ENCODE data around the gene CRACR2A. TPM values are rescaled to one million over a fixed set of nuclear protein-coding genes. Genes with fewer than 3 reads are reported as not detected.

The CRACR2A gene
- total RNA-seq, 1 donor from 2014 or later = 2.7 TPM

GRCh38 chr12:3741882-3742672, 10.8 kb downstream of the CRACR2A start:
- no peak overlapping the region for H3K4me3 Mint-ChIP-seq
- no peaks in the 10 kb centered on the region for H3K36me3 Mint-ChIP-seq (ENCODE audit: low read depth)
- no peaks in the 10 kb centered on the region for H3K27me3 Mint-ChIP-seq (ENCODE audit: low read depth)
- no peaks in the 10 kb centered on the region for H3K4me1 Mint-ChIP-seq
- no peak overlapping the region for H3K27ac Mint-ChIP-seq (ENCODE audit: unreplicated experiment)
- H3K9me3 Mint-ChIP-seq = no peaks in the 10 kb centered on the region
- no peak for DNase-seq (ENCODE audit: low read depth, low spot score)
- no peak for TF ChIP-seq CTCF (conservative IDR thresholded peaks at IDR 0.05)

GRCh38 chr12:3740480-3741231, 12.3 kb downstream of the CRACR2A start:
- no peak for TF ChIP-seq CTCF (conservative IDR thresholded peaks at IDR 0.05)
- Mint-ChIP-seq H3K27ac (ENCODE audit: unreplicated experiment) (no peak overlapping the region), H3K4me3 (no peak overlapping the region), H3K4me1 (no peaks in the 10 kb centered on the region), H3K36me3 (ENCODE audit: low read depth) (no peaks in the 10 kb centered on the region), H3K27me3 (ENCODE audit: low read depth) (no peaks in the 10 kb centered on the region), H3K9me3 (no peaks in the 10 kb centered on the region)
- no peak for DNase-seq (ENCODE audit: low read depth, low spot score)

GRCh38 chr12:3735432-3735831, 17.5 kb downstream of the CRACR2A start:
- Mint-ChIP-seq H3K27me3 (ENCODE audit: low read depth) (peaks cover 4% of the 10 kb centered on the region), H3K4me3 (no peak overlapping the region), H3K4me1 (peaks cover 5% of the 10 kb centered on the region), H3K36me3 (ENCODE audit: low read depth) (no peaks in the 10 kb centered on the region), H3K27ac (ENCODE audit: unreplicated experiment) (no peak overlapping the region), H3K9me3 (no peaks in the 10 kb centered on the region)
- TF ChIP-seq CTCF (conservative IDR thresholded peaks at IDR 0.05) = no peak
- DNase-seq (ENCODE audit: low read depth, low spot score) = no peak

- no peak for TF ChIP-seq CTCF (conservative IDR thresholded peaks at IDR 0.05)
- H3K27me3 Mint-ChIP-seq (ENCODE audit: low read depth) = peaks cover 4% of the 10 kb centered on the region
- H3K4me1 Mint-ChIP-seq = peaks cover 19% of the 10 kb centered on the region
- H3K9me3 Mint-ChIP-seq = no peaks in the 10 kb centered on the region
- no peaks in the 10 kb centered on the region for H3K36me3 Mint-ChIP-seq (ENCODE audit: low read depth)
- no peak overlapping the region for H3K27ac Mint-ChIP-seq (ENCODE audit: unreplicated experiment)
- DNase-seq (ENCODE audit: low read depth, low spot score) = no peak
- H3K4me3 Mint-ChIP-seq = no peak overlapping the region
These were observed 20.0 kb downstream of the CRACR2A start for GRCh38 chr12:3732901-3733300.

GRCh38 chr12:3730111-3730510, 22.8 kb downstream of the CRACR2A start:
- no peaks in the 10 kb centered on the region for H3K9me3 Mint-ChIP-seq
- no peak overlapping the region for H3K27ac Mint-ChIP-seq (ENCODE audit: unreplicated experiment)
- no peaks in the 10 kb centered on the region for H3K36me3 Mint-ChIP-seq (ENCODE audit: low read depth)
- no peak for DNase-seq (ENCODE audit: low read depth, low spot score)
- no peak for TF ChIP-seq CTCF (conservative IDR thresholded peaks at IDR 0.05)
- H3K4me3 Mint-ChIP-seq = no peak overlapping the region
- H3K27me3 Mint-ChIP-seq (ENCODE audit: low read depth) = peaks cover 3% of the 10 kb centered on the region
- peaks cover 42% of the 10 kb centered on the region for H3K4me1 Mint-ChIP-seq

Data from neural crest cell (in vitro differentiated cells).